GM19193 (cell line): ENCODE data around the gene TBL1XR1.

Source experiments
- POLR2A ChIP-seq: IDR thresholded peaks from 4 replicates; pipeline ENCODE4 v1.6.1; 2011; ENCODE audit not compliant: insufficient read depth, insufficient read length; ENCODE audit errors: extremely low read depth

The TBL1XR1 gene

DNA sequence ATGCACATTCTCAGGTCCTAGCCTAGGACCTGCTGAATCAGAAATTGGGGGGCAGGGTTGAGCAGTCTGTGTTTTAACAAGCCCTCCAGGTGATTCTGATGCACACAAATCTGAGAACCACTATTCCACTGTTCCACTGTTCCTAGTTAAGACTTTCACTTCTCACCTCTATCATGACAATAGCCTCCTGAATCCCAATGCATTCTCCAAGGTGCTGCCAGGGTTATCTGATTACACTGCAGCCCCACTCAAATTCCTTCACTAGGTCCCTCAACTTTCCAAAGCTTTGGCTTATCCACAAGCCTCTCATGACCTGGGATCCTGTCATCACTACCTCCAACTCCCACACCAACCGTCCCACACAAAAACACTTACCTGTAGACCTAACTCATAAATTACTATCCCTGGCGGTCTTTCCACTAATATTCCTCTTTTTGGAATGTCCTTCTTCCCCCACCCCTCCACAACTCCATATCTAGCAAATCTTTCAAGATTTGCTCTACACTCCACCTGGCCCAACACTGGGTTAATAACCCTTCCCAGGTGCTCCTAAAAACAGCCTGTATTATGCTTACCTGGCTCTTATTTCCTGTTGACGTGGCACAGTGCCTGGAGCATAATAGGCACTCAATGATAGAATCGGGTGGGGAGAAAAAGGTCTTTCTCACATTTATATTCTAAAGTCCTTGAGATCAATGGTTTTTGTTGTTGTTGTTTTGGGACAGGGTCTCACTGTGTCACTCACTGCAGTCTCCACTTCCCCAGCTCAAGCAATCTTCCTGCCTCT is 27.2 kb downstream of the TBL1XR1 start:
- TF ChIP-seq POLR2A: no peak

DNA sequence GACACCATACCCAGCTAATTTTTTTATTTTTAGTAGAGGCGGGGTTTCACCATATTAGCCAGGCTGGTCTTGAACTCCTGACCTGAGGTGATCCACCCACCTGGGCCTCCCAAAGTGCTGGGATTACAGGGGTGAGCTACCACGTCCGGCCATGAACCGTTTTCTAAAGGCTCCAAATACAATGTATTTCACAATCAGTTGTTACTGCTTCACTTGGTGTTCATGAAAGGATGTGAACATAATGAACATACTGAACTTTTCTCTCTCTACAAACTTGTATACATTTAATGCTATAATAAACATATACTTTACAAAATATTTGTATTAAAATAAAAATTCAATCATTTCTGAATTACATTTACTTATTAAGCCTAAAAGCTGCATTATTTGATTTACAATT is 28.9 kb downstream of the TBL1XR1 start:
- TF ChIP-seq POLR2A: no peak

DNA sequence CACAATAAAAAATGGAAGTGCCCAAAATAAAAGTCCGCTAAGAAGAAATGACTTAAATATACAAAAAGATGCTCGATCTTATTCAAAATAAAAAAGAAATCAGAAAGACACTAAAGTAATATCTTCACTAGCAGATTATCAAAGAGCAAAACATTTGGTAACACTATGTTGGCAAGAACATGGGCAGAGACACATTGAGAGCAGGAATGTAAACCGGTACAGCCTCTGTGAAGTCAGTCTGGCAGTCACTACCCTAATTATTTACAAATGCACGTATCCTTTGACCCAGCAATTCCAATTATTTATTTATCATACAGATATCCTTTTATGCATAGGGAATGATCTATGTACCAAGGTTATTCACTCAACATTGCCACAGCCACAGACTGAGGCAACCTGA is 34.5 kb downstream of the TBL1XR1 start:
- TF ChIP-seq POLR2A: no peak

DNA sequence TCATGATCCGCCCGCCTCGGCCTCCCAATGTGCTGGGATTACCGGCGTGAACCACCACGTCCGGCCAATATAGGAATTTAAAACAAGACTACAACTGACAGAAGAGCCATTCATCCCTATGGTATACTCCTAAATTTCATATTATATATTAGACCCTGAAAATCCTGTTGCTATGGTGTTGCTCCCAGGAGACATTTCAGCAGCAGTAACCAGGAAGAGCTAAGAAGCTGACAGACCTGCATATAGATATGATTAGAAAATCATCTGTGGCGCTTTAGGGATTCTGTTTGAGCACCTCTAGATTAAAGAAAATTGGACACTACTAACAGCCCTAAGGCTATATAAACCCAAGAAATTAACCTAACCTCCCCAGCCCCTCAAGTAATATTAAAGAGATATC is 38.8 kb downstream of the TBL1XR1 start:
- TF ChIP-seq POLR2A: no peak

DNA sequence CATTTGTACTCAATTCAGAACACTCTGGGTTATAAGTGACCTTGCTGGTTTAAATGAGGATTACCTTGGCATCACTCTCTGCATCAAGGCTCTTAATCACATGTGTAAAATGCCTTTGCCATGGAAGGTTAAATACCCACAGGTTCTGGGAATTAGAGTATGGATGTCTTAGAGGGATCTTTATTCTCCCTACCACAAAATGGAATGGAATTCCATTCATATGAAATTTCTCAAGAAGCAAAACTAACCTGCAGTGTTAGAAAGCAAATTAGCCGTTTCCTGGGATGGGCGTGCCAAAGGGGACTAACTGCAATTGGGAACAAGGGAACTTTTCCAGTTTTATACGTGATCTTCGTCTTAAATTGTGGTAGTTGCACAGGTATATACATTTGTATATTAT is 39.8 kb downstream of the TBL1XR1 start:
- TF ChIP-seq POLR2A: no peak

DNA sequence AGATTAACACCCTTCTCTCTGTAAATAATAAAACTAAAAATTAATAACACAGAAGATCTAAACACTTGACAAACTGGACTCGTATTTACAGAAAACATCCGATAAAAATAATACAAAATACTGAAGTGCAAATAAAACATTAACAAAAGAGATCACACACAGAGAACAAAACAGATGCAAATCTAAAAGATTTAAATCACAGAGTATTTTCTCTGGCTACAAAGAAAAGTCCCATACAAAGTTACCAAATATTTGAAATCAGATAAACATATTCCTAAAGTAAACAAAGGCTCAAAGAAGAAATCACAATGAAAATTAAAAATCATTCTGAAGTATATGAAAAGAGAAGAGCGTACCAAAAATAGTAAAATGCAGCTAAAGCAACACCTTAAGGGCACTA is 42.5 kb downstream of the TBL1XR1 start:
- TF ChIP-seq POLR2A: no peak

DNA sequence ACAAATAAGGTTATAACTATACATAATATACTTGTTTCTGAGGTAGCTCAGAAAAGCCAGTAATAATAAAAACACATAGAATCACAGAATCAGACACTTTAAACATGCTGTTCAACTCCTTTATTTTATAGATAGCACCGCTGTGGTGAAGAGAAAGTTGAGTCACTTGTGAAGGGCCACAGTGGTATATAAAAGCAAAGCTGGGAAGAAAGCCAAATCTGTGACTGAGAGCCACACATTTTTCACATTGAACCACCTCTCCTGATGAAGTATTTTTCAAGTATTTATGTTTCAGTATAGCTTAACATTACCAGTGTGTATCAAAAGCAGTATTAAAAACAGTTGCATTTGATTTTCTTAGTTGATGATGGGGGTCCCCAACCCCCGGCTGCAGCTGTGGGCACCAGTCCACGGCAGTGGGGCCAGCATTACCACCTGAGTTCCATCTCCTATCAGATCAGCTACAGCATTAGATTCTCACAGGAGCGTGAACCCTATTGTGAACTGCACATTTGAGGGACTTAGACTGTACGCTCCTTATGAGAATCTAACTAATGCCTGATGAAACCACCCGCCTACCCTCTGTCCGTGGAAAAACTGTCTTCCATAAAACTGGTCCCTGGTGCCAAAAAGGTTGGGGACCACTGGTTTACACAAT is 46.2 kb downstream of the TBL1XR1 start:
- TF ChIP-seq POLR2A: no peak

DNA sequence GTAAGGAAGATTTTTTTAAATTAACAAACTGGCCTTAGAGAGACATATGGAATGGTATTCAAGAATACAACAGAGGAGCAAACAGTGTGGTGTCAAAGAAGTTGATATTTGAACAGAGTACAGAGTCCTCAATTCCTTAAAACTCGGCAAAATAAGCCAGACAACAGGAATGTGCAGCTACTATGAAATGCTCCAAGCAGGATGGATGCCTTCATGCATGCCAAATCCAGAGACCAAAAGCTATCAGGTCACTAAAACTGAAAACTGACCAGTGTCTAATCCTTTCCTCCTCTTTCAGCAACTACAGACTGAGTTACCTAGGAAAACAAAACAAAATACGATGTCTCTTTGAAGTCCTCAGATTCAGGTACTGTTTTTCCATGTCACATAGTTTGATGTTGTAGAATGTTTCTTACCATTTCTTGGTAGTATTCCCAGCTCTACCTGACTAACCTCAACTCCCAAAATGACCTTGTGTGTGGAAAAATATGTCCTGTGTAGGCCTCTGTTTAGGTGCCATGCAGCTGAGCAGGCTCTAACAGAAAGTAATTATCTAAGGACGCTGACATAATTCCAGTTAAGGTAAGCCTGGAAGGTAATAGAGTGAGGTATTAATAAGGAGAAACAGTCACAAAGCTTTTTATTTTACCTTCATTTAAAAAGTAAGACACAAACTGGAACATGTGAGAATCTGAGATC is 46.9 kb downstream of the TBL1XR1 start:
- no peak for TF ChIP-seq POLR2A

DNA sequence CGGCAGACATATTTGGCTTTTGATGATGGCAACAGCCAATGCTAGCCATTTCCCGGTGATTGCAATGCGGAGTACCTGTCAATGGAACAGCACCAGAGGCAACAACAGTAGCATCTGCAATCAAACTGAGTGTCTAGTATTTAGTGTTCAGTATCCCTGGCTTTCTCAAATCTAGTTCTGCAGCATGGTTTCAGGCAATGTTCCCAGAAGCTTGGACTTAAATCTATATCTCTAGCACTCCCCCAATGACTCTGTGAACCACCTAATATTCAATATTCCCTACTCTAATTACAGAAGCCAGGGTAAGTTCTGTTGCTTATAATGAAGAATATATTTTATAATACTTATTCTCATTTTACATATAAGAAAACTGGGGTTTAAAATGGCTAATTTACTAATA is 48.2 kb downstream of the TBL1XR1 start:
- no peak for TF ChIP-seq POLR2A

DNA sequence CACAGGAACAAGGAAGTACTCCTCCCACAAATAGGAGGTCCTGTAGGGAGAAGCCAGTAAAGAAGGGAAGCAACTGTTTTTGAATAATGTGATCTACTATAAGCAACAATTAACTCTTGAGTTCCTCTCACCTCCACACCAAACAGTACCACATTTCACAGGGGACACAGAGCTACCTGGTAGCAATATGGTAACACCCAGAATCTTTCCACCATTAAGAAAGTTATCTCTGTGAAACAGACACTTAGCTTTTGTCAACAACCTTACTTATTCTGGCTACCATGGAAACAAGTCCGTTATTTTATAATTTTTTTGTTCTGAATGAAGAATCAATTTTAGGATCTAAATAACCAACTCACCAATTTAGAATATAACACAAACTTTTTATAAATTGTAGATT is 49.5 kb downstream of the TBL1XR1 start:
- TF ChIP-seq POLR2A: no peak

DNA sequence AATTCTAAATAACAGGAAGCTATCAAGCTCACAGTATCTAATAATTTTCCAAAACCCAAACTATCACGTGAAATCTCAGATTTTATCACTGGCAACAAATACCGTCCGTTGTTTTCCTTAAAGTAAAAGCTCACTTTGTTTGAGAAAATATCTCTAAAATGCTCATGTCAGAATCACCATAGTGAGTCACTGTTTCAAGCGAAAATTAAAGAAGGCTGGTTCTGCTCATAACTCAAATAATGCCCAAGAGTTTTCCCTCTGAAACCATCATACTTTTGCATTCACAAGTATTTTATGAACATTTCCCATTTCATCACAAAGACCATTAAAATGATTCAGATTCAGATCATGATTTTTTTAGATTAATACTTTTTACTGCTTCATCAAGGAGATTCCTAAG is 50.6 kb downstream of the TBL1XR1 start:
- no peak for TF ChIP-seq POLR2A

DNA sequence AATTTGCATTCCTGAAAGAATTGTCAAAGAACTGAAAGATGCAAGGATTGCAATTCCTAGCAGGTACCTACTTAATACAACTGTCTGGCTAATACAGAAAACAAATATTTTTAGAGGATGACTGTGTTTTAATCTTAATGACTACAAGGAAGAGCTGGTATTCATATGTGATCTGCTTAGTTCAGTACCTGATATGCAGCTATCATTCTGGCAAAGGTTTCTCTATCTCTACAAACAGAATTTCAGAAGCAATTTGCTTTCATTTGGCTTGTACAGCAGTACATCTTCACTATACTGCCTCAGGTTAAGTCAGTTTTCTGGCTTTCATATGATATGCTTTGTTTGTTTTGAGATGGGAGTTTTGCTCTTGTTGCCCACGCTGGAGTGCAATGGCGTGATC is 51.3 kb downstream of the TBL1XR1 start:
- no peak for TF ChIP-seq POLR2A

DNA sequence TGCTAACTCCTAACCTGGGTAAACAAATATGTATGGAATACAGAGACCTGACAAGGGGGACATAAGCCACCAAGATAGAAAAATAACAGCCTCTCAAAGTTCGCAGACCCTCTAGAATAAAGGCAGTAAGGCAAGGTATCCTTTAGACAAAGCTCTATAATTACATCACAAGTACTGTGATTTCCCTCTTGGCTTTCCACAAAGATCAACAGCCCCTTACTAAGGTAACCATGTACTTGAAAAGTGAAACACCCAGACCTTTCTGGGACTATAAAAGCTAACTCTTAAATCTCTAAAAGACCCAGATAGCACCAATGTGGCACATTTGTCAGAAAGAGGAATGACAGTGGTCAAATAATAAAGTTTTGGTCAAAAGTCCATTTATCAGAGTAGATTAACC is 51.9 kb downstream of the TBL1XR1 start:
- no peak for TF ChIP-seq POLR2A

DNA sequence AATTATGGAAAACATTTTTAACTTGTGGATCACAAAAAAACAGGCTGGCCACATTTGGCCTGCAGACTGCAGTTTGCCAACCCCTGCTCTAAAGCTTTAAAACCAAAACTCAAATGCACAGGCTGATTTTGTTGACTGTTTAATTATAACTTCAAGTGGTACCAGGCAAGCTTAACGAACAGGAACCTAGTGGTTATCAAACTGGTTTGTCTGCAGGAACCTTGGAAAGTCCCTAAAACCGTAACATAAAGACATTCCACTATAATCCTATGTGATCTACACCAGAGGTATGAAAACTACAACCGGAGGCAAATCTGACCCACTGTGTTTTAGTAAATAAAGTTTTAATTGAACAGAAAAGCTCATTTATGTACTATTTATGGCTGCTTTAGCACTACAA is 52.4 kb downstream of the TBL1XR1 start:
- TF ChIP-seq POLR2A: no peak

DNA sequence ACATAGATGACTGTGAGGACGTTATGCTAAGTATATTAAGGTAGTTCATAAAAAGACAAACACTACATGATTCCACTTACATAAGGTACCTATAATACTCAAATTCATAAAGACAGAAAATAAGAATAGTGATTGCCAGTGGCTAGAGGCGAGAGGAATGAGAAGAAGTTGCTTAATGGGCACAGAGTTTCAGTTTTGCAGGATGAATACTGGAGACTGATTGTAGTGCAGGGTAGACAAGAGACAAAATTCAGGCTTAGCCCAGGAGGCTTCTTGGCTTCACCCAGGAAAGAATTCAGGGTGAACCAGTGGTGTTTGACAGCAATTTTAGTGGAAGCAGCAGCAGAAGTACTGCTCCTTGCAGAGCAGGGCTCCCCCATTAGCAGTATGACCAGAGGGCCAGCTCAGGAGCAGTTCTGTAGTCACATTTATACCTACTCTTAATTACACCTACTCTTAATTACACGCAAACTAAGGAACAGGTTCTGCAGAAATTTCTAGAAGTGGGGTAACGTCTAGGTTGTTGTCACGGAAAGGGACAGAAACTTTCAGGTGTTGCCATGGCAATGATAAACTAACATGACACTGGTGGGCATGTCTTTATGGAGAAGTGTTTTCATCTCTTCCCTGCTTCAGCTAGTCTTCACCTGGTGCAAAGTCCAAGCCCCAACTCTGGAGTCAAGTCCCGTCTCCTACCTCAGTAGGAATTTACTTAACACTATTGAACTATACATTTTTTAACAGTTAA is 55.2 kb downstream of the TBL1XR1 start:
- TF ChIP-seq POLR2A: no peak
